ENCODE data around the gene PUM2. TPM values are rescaled to one million over a fixed set of nuclear protein-coding genes. Genes with fewer than 3 reads are reported as not detected.

Gene PUM2
- total and polyA plus RNA-seq, 2 experiments from 2014 or later: 13.6 to 18.3 TPM

DNA sequence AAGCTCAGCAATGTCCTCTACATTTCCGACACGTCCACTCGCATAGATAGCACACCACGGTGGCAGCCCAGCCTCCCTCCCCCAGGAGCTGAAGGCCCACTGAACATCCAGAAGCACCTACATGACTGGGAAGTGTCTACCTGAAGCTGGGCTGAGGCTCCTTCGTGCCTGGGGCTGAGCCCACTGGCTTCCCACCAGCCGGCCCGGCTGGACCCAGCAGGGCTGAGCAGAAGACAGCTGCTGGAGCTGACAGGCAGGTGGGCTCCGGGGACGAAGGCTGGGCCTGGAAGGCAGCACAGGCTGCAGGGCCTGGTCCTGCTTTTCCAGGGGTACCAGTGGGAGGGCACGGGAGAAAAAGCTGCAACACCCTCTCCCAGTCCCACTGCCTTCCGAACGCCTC, 139.2 kb downstream of the PUM2 start:
- no peak for DNase-seq
- H3K4me3 ChIP-seq: no peak overlapping the region
- no peaks in the 10 kb centered on the region for H3K9me2 ChIP-seq (ENCODE audit: insufficient read depth)
- H4K20me1 ChIP-seq (ENCODE audit: insufficient read depth): no peaks in the 10 kb centered on the region
- H2AFZ ChIP-seq: no peak overlapping the region
- H3K4me1 ChIP-seq (ENCODE audit: insufficient read depth): no peaks in the 10 kb centered on the region
- no peaks in the 10 kb centered on the region for H3K27me3 ChIP-seq (replicated peaks; ENCODE audit: insufficient read depth)
- WGBS, 2 experiments (ENCODE audit: low coverage in 1 of 2, low lambda C conversion rate in 2 of 2, missing lambda C conversion rate in 2 of 2): 90 to 96% methylated on average over 10 to 12 of the region's 12 CpGs
- no peak overlapping the region for H3K9ac ChIP-seq
- no peak for TF ChIP-seq EZH2phosphoT487 (IDR thresholded peaks at IDR 0.05; ENCODE audit: insufficient read depth, low read depth)
- TF ChIP-seq EZH2 (IDR thresholded peaks at IDR 0.05; ENCODE audit: insufficient read depth, poor library complexity, severe bottlenecking): no peak
- no peak overlapping the region for H3K27ac ChIP-seq
- no peaks in the 10 kb centered on the region for H3K9me3 ChIP-seq (ENCODE audit: low read depth)
- in situ Hi-C loops (cut with MboI): no loop called here
- H3F3A ChIP-seq (ENCODE audit: insufficient read depth): no peaks in the 10 kb centered on the region
- H3K79me2 ChIP-seq (ENCODE audit: insufficient read depth): no peaks in the 10 kb centered on the region
- H3K36me3 ChIP-seq (ENCODE audit: low read depth): no peaks in the 10 kb centered on the region
- no peak overlapping the region for H3K4me2 ChIP-seq (ENCODE audit: unreplicated experiment)

DNA sequence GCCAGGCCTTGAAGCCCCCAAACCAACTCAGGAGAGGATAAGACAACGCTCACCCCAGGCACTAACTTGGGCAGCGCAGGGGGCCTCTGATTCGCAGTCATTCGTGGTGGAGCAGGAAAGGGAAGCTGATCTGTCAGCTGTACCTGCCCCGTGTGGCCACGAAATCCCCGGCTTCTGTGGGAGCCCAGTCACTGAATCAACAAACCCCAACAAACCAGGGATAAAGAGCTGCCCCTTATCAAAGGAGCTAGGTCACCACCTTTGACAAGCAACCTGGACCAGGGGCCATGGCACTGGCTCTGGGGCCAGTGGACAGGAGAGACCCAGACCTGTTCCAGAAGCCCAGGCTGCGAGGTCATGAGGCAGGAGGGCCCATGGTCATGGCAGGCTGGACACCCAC, 140.2 kb downstream of the PUM2 start:
- H3K4me1 ChIP-seq (ENCODE audit: insufficient read depth): no peaks in the 10 kb centered on the region
- no peaks in the 10 kb centered on the region for H4K20me1 ChIP-seq (ENCODE audit: insufficient read depth)
- no peaks in the 10 kb centered on the region for H3K27me3 ChIP-seq (replicated peaks; ENCODE audit: insufficient read depth)
- no peak overlapping the region for H3K27ac ChIP-seq
- WGBS, 2 experiments (ENCODE audit: low coverage in 1 of 2, low lambda C conversion rate in 2 of 2, missing lambda C conversion rate in 2 of 2): 94 to 96% methylated on average over 8 of the region's 8 CpGs
- no peak overlapping the region for H2AFZ ChIP-seq
- H3K4me2 ChIP-seq (ENCODE audit: unreplicated experiment): no peak overlapping the region
- DNase-seq: no peak
- H3K36me3 ChIP-seq (ENCODE audit: low read depth): no peaks in the 10 kb centered on the region
- H3K9me3 ChIP-seq (ENCODE audit: low read depth): no peaks in the 10 kb centered on the region
- no peak for TF ChIP-seq EZH2phosphoT487 (IDR thresholded peaks at IDR 0.05; ENCODE audit: insufficient read depth, low read depth)
- no peak for TF ChIP-seq EZH2 (IDR thresholded peaks at IDR 0.05; ENCODE audit: insufficient read depth, poor library complexity, severe bottlenecking)
- no peak overlapping the region for H3K4me3 ChIP-seq
- no peaks in the 10 kb centered on the region for H3K9me2 ChIP-seq (ENCODE audit: insufficient read depth)
- H3F3A ChIP-seq (ENCODE audit: insufficient read depth): no peaks in the 10 kb centered on the region
- no peaks in the 10 kb centered on the region for H3K79me2 ChIP-seq (ENCODE audit: insufficient read depth)
- in situ Hi-C loops (cut with MboI): no loop called here
- H3K9ac ChIP-seq: no peak overlapping the region

DNA sequence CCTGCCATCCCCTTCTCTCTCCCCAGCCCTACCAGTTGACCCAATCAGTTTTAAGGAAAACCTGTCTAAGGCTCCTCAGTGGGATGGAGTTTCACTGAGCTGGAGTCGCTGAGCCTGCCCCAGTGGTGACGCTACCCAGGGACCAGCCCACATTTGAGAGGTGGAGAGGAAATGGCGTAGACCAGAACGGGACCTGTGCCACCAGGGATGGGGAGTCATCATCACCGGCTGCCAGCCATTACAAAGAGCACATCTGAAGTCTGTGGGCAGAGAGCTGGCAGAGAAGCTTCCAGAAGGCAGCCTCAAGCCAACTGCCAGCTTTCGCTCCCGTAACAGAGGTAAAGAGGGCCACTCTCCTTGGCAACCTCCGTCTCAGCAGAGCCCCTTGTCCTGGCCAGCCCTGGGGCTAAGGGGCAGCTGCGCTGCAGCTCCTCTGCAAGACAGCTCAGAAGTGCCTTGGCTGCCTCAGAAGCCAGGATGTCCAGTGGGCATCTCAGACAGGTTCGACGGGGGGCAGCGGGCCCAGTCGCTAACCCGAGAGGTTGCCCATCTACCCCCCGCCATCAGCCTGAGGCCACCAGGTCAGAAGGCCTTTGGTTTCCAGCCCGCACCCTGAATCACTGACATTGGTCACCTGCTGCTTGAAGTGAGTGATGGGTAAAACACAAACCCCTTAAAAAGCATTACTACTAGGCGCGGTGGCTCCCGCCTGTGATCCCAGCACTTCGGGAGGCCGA, 141.1 kb downstream of the PUM2 start:
- TF ChIP-seq EZH2 (IDR thresholded peaks at IDR 0.05; ENCODE audit: insufficient read depth, poor library complexity, severe bottlenecking) (no peak), EZH2phosphoT487 (IDR thresholded peaks at IDR 0.05; ENCODE audit: insufficient read depth, low read depth) (no peak)
- Histone ChIP-seq H3F3A (ENCODE audit: insufficient read depth) (no peaks in the 10 kb centered on the region), H3K4me2 (ENCODE audit: unreplicated experiment) (no peak overlapping the region), H3K9me3 (ENCODE audit: low read depth) (no peaks in the 10 kb centered on the region), H4K20me1 (ENCODE audit: insufficient read depth) (no peaks in the 10 kb centered on the region), H3K9me2 (ENCODE audit: insufficient read depth) (no peaks in the 10 kb centered on the region), H3K27ac (no peak overlapping the region), H3K4me3 (no peak overlapping the region), H3K9ac (no peak overlapping the region), H3K36me3 (ENCODE audit: low read depth) (no peaks in the 10 kb centered on the region), H3K4me1 (ENCODE audit: insufficient read depth) (no peaks in the 10 kb centered on the region), H3K79me2 (ENCODE audit: insufficient read depth) (no peaks in the 10 kb centered on the region), H3K27me3 (replicated peaks; ENCODE audit: insufficient read depth) (no peaks in the 10 kb centered on the region), H2AFZ (no peak overlapping the region)
- in situ Hi-C loops (cut with MboI): no loop called here
- no peak for DNase-seq
- 95% methylated on average over 21 of the region's 21 CpGs for WGBS, 2 experiments (ENCODE audit: low coverage in 1 of 2, low lambda C conversion rate in 2 of 2, missing lambda C conversion rate in 2 of 2)

GRCh38 chr2:20208476-20208859, 142.2 kb downstream of the PUM2 start:
- Histone ChIP-seq H3K4me2 (ENCODE audit: unreplicated experiment) (peak overlapping the region; percentile 35), H3K4me1 (ENCODE audit: insufficient read depth) (no peaks in the 10 kb centered on the region), H3K27me3 (replicated peaks; ENCODE audit: insufficient read depth) (no peaks in the 10 kb centered on the region), H3K9me2 (ENCODE audit: insufficient read depth) (no peaks in the 10 kb centered on the region), H4K20me1 (ENCODE audit: insufficient read depth) (no peaks in the 10 kb centered on the region), H3K9me3 (ENCODE audit: low read depth) (no peaks in the 10 kb centered on the region), H3K36me3 (ENCODE audit: low read depth) (no peaks in the 10 kb centered on the region), H3K4me3 (no peak overlapping the region), H2AFZ (peak overlapping the region; percentile 70), H3K27ac (no peak overlapping the region), H3K9ac (peak overlapping the region; percentile 69), H3K79me2 (ENCODE audit: insufficient read depth) (no peaks in the 10 kb centered on the region), H3F3A (ENCODE audit: insufficient read depth) (no peaks in the 10 kb centered on the region)
- 52 to 57% methylated on average over 5 of the region's 5 CpGs for WGBS, 2 experiments (ENCODE audit: low coverage in 1 of 2, low lambda C conversion rate in 2 of 2, missing lambda C conversion rate in 2 of 2)
- in situ Hi-C loops (cut with MboI): no loop called here
- TF ChIP-seq EZH2 (IDR thresholded peaks at IDR 0.05; ENCODE audit: insufficient read depth, poor library complexity, severe bottlenecking): no peak
- TF ChIP-seq EZH2phosphoT487 (IDR thresholded peaks at IDR 0.05; ENCODE audit: insufficient read depth, low read depth): no peak
- DNase-seq: no peak

Data from GM23248 (cell line).